ENCODE measurements around the gene FRMD8. TPM values are rescaled to one million over a fixed set of nuclear protein-coding genes. Genes with fewer than 3 reads are reported as not detected.

The FRMD8 gene
- total and polyA plus RNA-seq, 2 of the 4 experiments (the other 2 are of a cell fraction), result 11.3 to 19.8 TPM

DNA sequence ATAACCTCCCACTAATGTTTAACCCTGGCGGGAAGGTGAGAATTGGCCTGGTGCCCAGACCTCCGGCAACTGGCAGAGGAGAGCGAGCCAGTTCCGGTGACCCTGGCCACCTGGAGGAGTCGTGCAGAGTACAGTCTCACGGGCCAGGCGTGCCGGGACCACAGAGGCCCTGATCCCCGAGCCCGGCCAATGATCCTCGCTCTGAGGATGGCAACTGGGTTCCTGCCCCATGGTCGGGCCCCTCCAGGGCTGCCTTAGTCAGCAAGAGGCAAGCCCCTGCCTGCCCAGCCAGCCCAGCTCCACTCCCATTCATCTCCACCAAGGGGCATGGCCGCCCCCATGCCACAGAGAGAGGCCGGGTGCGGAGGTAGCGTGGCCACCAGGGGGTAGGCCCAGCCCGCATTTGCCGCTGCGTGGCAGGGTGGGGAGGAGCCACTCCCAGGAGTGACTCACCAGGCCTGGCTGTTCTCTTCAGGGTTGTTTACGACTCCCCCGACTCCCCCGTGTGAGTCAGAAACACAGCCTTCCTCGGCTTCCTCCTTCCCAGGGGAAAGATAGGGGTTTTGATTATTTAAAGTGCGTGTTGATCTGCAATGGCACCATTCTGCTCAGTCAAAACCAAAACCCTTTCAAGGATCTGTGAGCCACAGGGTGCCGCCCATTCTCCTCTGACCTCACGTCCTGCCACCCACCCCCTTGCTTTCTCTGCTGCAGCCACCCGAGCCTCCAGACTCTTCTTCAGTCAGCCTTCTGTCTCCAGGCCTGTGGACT, 4.2 kb upstream of the FRMD8 start, which contains the start of gene SLC25A45 (continued):
- TF ChIP-seq, protein P1, sequence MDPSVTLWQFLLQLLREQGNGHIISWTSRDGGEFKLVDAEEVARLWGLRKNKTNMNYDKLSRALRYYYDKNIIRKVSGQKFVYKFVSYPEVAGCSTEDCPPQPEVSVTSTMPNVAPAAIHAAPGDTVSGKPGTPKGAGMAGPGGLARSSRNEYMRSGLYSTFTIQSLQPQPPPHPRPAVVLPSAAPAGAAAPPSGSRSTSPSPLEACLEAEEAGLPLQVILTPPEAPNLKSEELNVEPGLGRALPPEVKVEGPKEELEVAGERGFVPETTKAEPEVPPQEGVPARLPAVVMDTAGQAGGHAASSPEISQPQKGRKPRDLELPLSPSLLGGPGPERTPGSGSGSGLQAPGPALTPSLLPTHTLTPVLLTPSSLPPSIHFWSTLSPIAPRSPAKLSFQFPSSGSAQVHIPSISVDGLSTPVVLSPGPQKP (IDR thresholded peaks at IDR 0.05; ENCODE audit: borderline replicate concordance, low read depth, low read length), result no peak

DNA sequence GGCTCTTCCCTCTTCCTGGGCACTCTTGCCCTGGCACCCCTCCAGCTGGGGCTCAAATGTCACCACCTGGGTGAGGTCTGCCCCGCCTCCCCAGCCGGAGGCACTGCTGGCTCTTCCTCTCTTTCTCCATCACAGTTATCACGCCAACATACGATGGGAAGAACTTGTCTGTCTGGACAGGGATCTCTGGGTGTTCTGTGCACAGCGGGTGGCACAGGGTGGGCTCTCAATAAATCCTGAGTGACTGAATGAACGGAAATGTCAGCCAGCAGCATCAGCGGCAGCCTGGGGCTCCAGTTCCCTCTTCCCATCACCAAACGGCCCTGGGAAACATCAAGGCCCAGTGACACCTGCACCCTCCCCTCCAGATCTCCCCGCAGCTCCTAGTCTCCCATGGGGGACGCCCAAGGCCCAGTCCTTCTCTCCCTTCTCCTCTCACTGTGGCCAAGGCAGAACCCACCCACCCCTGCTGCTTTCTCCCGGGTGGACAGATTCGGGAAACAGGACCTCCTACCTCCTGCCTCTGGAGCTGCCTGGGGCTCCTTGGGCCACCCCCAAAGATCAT, 3.6 kb upstream of the FRMD8 start:
- H3K18ac ChIP-seq (ENCODE audit: low read depth, low read length), result peak overlapping the region; percentile 62
- H2AFZ ChIP-seq (replicated peaks; ENCODE audit: low read length, poor library complexity), result peak overlapping the region; percentile 96
- H3K56ac ChIP-seq (ENCODE audit: extremely low read depth, insufficient read depth, low read length), result peak overlapping the region; percentile 81
- H3K4ac ChIP-seq (ENCODE audit: low read depth, low read length), result peak overlapping the region; percentile 98
- dilution Hi-C loops (cut with HindIII; ENCODE audit: low sequenced_read_pairs, unreplicated experiment), result no loop called here
- intact Hi-C loops (cut with micrococcal nuclease), result loop anchor here (1.0 to 5.0 kb wide), 3 partner anchors 38 to 189 kb away; partner anchors contain the start of genes FAM89B and ZNRD2
- peak overlapping the region; percentile 21 for H3K4me3 ChIP-seq (ENCODE audit: insufficient read depth, low read depth, low read length)
- H3K4me2 ChIP-seq (ENCODE audit: low read depth, low read length), result peak overlapping the region; percentile 86
- no TSS peak for BruUV-seq (replicated peaks)
- peak overlapping the region; percentile 88 for H3K27ac ChIP-seq (ENCODE audit: insufficient read depth, low read length)
- peak overlapping the region; percentile 53 for H3K9ac ChIP-seq (ENCODE audit: low read depth, low read length)
- peaks cover 21 to 60% of the 10 kb centered on the region in 2 experiments for H3K79me1 ChIP-seq (ENCODE audit: low read depth in 1 of 2, low read length in 2 of 2)
- peaks cover 24% of the 10 kb centered on the region for H3K9me1 ChIP-seq (ENCODE audit: insufficient read depth, low read length)
- H2BK20ac ChIP-seq (ENCODE audit: low read depth, low read length), result peak overlapping the region; percentile 86
- 0% methylated on average over 1 of the region's 12 CpGs; no CpG with 5 or more reads in 1 of the 2 experiments for WGBS, 2 experiments (ENCODE audit: extremely low coverage in 2 of 2, insufficient read length in 1 of 2)
- H2AK9ac ChIP-seq (replicated peaks; ENCODE audit: low read depth, low read length, poor library complexity), result peak overlapping the region; percentile 96
- peaks cover 27% of the 10 kb centered on the region for H3K4me1 ChIP-seq (ENCODE audit: control insufficient read depth, insufficient read depth, low read length)
- H3K9me3 ChIP-seq (ENCODE audit: control insufficient read depth, insufficient read depth, low read length), result no peaks in the 10 kb centered on the region
- no peaks in the 10 kb centered on the region for H3K27me3 ChIP-seq (ENCODE audit: control insufficient read depth, insufficient read depth, low read length)
- peak overlapping the region; percentile 92 for H2BK120ac ChIP-seq (ENCODE audit: low read depth, low read length)
- H4K8ac ChIP-seq (ENCODE audit: low read depth in 2 of 2, low read length in 2 of 2), result peak overlapping the region; percentile 79 to 90
- peaks cover 6% of the 10 kb centered on the region for H4K20me1 ChIP-seq (ENCODE audit: insufficient read depth, low read length)
- H2BK5ac ChIP-seq (ENCODE audit: low read depth, low read length, poor library complexity, severe bottlenecking), result peak overlapping the region; percentile 82
- in situ Hi-C loops (cut with MboI; ENCODE audit: low sequenced_read_pairs), result no loop called here
- DNase-seq, result no peak
- peak overlapping the region; percentile 95 for H2AK5ac ChIP-seq (ENCODE audit: low read depth, low read length)
- H3K36me3 ChIP-seq (ENCODE audit: control insufficient read depth, insufficient read depth, low read length), result no peaks in the 10 kb centered on the region
- H2BK15ac ChIP-seq (ENCODE audit: low read depth, low read length), result peak overlapping the region; percentile 78; the same call in 1 of the 3 replicates
- H3K23ac ChIP-seq (ENCODE audit: low read depth, low read length), result peak overlapping the region; percentile 95
- H3K14ac ChIP-seq (replicated peaks; ENCODE audit: low read depth, low read length), result peak overlapping the region; percentile 96
- ATAC-seq (ENCODE audit: low read depth), result no peak
- ChIA-PET CTCF (no interaction called here), POLR2A (ENCODE audit: unreplicated experiment) (interaction anchor here (1.0 to 4.7 kb wide), 3 partner anchors 40 to 123 kb away, joined by 3 to 32 read pairs (median 4); partner anchors contain the start of genes MALAT1 and NEAT1)
- peak overlapping the region; percentile 96 for H4K91ac ChIP-seq (ENCODE audit: insufficient read depth, low read depth, low read length)
- peak overlapping the region; percentile 53 for H4K5ac ChIP-seq (ENCODE audit: low read depth, low read length)
- TF ChIP-seq MAFK (IDR thresholded peaks at IDR 0.05; ENCODE audit: low read depth, low read length) (no peak), MXI1 (IDR thresholded peaks at IDR 0.05; ENCODE audit: borderline replicate concordance, low read depth, low read length) (no peak), NFE2L2 (IDR thresholded peaks at IDR 0.05; ENCODE audit: low read depth, low read length) (no peak), FOS (IDR thresholded peaks at IDR 0.05; ENCODE audit: low read depth, low read length) (no peak), POLR2A (IDR thresholded peaks at IDR 0.05; ENCODE audit: low read depth, low read length) (peak; percentile 96)
- TF ChIP-seq, protein P1 (IDR thresholded peaks at IDR 0.05; ENCODE audit: borderline replicate concordance, low read depth, low read length), result no peak
- TF ChIP-seq, protein P2, sequence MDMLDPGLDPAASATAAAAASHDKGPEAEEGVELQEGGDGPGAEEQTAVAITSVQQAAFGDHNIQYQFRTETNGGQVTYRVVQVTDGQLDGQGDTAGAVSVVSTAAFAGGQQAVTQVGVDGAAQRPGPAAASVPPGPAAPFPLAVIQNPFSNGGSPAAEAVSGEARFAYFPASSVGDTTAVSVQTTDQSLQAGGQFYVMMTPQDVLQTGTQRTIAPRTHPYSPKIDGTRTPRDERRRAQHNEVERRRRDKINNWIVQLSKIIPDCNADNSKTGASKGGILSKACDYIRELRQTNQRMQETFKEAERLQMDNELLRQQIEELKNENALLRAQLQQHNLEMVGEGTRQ (IDR thresholded peaks at IDR 0.05; ENCODE audit: low read depth, low read length), result no peak
- TF ChIP-seq, protein P3, sequence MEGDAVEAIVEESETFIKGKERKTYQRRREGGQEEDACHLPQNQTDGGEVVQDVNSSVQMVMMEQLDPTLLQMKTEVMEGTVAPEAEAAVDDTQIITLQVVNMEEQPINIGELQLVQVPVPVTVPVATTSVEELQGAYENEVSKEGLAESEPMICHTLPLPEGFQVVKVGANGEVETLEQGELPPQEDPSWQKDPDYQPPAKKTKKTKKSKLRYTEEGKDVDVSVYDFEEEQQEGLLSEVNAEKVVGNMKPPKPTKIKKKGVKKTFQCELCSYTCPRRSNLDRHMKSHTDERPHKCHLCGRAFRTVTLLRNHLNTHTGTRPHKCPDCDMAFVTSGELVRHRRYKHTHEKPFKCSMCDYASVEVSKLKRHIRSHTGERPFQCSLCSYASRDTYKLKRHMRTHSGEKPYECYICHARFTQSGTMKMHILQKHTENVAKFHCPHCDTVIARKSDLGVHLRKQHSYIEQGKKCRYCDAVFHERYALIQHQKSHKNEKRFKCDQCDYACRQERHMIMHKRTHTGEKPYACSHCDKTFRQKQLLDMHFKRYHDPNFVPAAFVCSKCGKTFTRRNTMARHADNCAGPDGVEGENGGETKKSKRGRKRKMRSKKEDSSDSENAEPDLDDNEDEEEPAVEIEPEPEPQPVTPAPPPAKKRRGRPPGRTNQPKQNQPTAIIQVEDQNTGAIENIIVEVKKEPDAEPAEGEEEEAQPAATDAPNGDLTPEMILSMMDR (conservative IDR thresholded peaks at IDR 0.05; ENCODE audit: low read depth, low read length), result no peak

All from IMR-90 (cell line).